Stimulated activated CD8-positive, alpha-beta memory T cell treated with anti-CD3 and anti-CD28 coated beads, Interleukin-12 subunit alpha, Interleukin-12 subunit beta, amount 100 ng/mL, for 24 hours (primary cell): ENCODE measurements around the gene TENM4.

Source experiments
- DNase-seq: peaks from one replicate; pipeline ENCODE4 v3.0.0-alpha.2; 2020; ENCODE audit errors: extremely low read depth

Gene TENM4

DNA sequence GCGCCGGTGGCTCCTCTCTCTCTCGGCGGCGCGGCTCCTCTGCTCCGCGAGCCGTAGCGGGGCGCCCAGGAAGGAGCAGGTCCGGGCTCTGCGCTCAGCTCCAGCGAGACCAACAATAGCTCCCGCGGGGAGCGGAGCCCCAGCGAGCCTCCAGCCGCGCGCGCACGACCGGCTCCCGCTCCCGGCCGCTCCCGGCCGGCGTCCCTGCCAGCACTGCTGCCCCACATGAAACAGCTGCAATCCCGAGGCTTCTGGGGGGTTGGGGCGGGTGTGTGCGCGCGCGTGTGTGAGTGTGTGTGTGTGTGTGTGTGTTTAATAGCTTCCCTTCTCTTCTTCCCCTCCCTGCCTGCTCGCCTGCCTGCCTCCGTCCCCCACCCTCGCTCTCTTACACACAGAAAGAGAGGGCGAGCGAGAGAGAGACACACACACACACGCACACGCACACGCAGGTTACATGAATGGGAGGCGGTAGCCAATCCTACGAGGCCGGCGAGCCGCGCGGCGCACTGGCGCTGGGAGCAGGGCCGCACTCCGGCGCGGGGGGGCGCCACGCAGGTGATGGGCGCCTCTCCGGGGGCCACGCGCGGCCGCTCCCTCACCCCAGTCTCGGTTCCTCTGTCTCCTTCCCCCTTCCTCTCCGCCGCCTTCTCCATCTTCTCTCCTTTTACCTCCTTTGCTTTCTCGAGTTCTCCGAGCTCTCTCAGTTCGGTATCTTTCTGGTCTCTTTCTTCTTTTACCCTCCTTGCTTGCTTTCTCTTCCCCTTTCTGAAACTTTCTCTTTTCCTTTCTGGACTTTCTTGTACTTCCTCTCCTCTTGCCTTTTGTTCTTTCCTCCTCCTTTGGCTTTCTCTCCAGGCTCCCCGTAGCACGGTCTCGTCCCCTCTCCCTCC, at the start of gene TENM4:
Gene TENM4, minus strand, starts transcription at position 460 of the 890 bp plus-strand sequence. CDS start 371,086 bp downstream, outside the sequence.
- no peak for DNase-seq

DNA sequence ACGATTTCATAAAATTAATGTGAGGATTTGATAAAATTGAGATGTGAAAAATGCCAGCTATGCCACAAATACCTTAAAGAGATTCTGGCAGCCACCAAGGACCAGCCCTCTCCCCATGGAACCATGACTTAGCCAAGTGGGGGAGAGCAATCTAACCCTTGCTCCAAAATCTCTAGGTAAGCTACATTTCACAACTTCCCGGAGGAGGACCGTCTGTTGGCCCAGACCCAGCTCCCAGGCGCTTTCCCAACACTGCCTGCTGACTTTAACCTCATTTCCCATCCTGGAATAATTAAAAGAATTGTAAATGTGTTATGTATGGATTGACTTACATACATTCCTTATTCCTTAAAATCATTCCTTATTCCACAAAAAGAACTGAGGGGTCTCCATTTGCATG, 47.5 kb upstream of the TENM4 start:
- DNase-seq, result no peak

DNA sequence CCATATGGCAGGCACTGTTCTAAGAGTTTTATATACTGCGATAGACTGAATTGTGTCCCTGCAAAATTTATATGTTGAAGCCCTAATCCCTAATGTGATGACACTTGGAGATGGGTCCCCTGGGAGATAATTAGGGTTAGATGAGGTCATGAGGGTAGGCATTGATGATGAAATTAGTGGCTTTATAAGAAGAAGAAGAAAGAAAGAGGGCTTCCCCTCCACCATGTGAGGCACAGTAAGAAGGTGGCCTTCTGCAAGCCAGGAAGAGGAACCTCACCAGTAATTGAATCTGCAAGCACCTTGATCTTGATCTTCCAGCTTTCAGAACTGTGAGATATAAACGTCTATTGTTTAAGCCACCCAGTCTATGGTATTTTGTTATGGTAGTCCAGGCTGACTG, 46.6 kb upstream of the TENM4 start:
- no peak for DNase-seq

DNA sequence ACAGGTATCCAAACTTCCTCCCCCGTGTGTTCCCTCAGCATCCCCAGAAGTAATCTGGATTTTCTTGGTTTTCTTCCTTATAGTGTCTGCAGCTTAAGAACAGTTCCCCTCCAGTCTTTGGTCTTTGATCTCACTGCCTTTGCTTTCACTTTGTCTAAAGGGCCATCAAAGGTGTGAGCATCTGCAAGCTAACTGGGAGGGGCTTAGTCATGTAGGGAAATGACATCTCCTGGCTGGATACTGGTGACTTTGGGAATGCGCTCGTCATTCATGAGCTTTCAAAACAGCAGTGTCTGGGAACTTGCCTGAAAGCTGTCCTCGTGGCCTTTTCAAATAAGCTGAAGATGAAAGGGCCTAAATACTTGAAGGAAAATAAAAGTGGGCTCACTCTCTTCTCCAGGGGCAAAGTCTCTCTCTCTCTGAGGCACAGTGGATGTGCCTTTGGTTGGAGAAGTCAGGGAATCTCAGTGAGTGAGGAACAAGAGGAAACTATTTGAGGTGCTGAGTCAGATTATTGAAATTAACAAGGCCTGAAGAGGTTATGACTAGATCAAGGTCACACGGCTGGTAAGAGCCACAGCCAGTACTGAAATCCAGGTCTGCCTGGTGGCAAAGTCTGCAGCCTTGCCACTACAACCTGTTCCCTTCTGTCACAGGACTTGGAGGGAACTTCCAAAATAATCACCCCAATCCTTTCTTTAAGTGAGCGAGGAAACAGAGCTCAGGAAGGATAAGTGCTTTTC, 45.6 kb upstream of the TENM4 start:
- DNase-seq, result no peak

DNA sequence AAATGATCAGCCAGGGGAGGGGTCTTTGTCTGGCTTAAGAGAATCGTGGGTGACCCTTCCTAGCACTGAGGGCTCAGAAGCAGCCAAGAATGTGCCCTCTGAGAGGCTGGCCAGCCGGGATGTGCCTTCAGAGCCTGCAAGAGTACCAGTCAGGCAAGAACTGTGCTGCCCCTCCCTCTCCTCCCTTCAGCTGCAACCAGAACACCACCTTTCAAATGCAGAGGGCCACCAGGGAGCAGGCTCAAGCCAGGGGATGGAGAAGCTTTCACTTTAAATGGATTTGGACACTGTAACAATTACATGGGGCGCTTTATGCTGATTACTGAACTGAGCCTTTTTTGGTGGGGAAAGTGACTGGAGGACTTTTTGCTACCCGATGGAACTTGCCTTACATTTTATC, 44.9 kb upstream of the TENM4 start:
- DNase-seq, result no peak

DNA sequence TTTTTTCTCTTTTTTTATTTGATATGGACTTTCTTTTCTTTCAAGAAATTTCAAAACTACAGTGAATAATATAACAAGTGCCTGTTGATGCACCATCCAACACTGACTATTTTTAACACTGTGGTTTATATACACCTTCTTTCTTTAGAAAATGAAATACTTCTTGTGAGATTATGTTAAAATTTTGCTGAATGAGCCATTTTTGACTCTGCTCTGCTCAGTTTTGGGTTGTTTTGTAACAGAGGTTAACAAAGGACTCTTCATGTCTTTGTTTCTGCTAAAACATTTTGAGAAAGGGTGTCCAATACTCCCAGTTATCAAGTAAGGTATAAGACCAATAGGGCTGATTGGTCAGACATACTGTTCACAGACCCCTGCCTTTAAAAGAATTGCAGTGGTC, 44.0 kb upstream of the TENM4 start:
- DNase-seq, result no peak

DNA sequence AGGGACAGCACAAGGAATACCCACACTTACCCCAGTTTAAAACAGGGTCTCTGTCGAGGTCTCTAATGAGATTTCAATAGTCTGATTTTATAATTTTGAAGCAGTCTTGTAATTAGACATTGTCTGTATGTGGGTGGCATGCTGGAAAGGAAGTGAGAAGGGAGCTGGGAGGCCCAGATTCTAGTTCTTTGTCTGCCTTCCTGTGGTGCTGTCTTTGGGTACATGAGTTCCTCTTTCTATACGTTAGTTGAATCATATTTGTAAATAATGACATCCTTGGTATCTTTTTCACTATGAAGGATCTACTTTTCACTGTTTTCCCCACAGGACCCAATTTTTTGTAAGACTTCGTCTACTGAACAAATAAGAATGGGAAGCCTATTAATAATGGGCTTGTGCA, 42.0 kb upstream of the TENM4 start:
- no peak for DNase-seq

DNA sequence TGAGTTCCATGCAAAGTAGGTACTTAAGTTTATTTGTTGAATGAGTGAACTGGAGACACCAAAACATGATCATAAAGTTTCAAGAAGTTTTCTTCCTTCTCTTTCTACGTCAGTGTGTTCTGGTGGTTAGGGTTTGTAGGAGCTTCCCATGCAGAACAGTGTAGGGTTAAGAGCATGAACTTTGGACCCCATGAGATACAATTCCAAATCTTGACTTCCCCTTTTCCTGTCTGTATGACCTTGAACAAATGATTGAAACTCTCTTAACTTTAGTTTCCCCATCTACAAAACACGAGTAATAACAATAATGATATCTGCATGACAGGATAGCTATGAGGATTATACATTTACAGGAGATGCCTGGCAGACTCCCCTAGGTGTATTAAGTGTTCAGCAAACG, 41.0 kb upstream of the TENM4 start:
- no peak for DNase-seq

DNA sequence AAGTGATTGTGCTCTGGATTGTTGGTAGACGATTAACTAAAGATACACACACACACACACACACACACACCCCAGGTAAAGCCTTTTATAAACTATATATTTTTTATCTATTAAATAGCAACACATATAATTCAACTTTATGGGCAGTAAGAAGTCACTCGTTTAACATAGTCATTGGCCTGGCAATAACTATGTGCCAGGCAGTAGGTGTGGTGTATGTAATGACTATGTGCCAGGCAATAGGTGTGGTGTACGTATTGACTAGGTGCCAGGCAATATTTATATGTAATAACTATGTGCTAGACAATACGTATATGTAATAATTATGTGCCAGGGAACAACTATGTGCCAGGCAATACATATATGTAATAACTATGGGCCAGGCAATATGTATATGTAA, 40.0 kb upstream of the TENM4 start:
- DNase-seq, result no peak

DNA sequence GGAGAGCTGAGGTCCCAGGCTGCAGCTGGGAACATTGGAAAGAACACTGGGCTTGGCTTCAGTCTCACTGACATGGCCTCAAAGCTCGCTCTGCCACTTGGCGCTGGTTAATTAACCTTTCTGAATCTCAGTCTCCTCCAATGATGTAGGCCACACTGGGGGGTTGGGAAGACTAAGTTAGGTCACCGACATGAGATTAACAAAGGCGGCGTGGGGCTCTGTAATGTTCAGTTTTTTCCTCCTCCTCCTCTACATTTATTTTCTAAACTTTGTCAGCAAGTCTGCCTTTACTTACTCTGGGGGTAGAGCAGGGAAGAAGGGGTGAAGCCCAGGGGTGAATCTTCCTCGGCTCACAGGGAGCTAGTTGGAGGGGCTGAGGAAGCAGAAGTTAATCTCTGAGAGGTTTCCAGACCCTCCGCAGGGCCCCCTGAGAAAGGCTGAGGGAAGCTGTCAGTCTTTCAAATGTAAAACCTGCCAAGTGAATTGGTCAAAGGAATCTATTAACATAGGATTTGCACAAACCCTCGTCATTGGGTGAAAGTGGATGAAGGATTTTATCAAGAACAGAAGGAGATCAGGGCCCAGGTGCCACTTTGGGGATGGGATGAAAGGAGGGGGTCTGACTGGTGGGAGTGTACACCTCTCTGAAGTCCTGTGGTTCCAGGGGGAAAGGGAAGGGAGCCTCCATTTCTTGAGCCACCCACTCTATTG, 32.1 kb upstream of the TENM4 start:
- DNase-seq, result no peak

DNA sequence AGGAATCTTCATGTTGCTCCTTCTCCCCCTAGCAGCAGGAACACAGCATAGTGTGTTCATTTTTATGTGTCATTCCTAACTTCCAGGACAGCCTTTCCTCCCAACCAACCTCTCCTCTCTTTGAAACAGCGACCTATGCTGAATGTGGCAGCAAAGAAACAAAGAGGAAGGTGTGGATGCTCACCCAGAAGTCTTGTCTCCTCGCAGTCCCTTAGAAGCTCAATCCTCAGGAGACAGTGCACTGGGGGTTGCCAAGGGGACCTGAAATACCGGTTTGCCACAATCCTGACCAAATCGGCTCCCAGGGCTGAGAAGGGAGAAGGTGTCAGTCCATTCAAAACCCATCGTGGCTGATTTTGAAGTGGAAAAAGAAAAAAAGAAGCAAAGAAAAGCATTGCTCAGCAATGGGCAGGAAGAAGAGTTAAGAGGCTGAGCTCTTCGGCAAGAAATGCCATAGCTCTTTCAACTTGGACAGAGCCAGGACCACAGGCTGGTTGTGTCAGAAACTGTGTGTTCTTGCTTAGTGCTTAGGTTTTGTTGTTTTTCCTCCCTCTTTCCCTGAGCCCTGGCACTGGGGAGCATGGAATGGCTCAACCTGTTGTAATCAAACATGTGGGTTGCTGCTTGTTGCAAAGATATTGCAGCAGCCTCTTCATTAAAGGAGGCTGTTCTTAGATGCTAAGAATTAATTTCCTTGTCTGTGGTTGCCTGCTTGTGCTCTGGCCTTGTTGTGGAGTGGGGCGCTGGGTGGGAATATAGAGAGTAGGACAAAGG, 30.4 kb upstream of the TENM4 start:
- no peak for DNase-seq

DNA sequence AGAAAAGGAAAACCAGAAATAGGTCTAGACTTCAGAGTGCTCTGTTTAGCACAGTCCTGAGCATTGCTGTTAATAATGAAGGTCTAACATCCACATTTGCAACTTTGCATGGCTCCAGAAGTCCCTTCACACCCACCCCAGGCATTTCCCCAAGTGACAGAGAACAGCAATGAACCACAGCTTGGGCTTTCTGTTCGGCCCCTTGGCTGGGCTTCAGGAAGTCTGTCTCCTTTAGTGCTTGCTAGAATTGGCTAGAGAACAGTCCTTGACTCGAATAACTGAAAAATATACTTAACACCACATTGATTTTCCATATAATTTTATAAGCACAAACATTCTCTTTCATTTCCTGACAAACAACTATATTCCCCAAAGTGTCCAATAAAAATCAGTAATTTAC, 29.3 kb upstream of the TENM4 start:
- DNase-seq, result no peak

DNA sequence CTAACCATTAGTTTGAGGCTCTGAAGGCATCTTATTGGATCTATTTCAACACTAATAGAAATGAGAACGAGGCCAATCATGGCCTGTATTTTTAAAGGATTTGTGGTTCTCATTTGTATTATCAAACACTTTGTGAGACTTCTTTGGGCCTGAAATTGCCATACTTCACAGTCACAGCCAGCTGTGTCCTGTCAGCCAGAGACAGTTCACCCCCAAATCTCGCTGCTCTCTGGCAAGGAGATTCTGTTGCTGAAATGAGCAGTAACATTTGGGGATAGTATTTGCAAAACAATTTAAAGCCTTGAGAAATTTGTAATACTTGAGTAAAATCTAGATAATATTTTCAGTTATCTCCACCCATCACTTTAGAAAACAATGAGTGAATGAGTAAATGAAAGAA, 26.9 kb upstream of the TENM4 start:
- DNase-seq, result no peak

DNA sequence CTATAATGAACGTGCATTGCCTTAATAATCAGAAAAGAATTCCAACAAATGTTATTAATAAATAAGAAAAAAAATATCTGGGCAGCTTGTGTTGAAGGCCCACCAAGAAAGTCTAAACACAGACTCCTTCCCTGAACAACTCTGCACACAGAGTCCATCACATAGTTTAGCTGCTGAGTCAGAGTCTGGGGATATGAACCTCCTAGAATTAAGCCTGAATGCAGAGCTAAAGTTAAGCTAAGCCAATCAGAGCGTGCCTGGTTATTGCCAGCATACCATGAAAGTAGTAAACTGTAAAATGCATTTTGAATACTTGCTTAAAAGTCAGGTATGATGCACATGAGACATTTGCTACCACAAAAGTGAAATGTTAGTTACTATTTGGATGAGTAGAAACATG, 25.6 kb upstream of the TENM4 start:
- no peak for DNase-seq

DNA sequence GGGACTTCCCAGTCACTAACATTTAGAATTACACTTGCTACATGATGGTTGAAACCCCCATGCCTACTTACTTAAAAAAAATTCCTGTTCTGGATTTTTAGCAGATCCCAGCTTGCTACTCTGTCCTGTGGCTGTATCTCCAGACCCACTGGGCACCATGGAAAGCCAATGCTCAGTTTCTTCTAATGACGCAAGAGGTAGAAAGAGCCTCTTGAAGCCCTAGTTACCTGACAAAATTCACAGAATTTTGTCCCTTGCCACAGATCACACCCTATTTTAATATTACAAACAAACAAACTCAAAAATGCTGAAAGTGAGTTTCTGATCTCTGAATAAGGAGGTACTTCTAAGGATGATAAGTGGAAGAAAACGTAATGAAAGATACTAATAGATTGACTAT, 24.3 kb upstream of the TENM4 start:
- DNase-seq, result no peak

DNA sequence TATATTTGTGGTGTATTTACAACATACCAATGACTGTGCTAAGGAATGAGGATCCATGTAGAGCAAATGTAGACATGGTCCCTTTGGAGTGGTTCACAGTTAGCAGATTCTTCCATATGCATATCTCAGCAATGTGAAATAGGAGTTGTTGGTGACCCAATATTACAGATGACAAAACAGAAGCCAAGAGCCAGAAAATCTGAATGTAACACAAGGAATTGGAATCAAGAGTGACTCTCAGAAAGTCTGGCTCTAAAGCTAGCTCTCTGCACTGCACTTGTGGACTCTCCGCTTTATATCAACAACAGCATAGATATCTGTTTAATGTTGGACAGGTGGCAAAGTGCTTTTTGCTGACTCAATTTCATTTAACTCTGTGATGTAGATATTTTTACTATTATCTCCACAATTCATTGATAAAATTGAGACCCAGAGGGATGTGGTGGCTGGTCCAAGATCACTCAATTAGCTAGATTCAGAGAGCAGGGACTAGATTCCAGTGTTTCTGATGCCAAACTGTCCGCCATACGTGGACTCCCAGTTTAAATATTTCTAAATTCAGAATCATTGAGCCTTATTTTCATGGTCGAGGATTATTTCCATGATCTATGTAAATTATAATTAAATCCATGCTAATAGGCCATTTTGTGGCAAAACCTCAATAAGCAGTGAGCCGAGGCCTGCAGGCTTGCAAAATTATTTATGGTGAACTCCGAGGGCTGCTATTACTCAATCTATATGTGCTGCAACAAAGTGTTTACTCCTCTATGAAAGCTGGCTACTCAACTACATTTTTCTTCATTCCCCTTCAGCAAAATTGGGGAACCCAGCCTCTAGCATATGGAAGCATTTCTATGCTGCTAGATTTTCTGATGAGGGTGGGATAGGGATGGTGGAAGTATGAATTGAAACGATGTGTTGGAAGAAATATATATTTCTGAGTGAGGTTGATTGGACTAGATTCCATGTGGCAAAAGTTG, 21.1 kb upstream of the TENM4 start:
- DNase-seq, result no peak

DNA sequence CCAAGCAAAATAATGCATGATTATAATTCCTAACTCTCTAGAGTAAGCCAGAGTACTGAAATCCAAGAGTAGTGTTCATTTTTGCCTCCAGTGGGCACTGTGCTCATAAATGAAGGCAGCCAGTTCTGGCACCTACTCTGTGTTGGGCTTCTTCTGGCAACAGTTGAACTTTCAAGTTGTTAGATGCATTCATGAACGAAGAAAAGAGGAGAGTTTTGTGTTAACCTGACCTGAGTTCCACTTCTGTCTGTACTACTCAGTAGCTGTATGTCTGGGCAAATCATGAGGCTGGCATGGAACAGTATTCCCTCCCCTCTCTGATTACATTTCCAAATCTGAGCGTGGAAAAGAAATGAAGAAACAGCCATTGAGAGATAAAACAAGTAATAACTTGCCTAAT, 20.3 kb upstream of the TENM4 start:
- no peak for DNase-seq

DNA sequence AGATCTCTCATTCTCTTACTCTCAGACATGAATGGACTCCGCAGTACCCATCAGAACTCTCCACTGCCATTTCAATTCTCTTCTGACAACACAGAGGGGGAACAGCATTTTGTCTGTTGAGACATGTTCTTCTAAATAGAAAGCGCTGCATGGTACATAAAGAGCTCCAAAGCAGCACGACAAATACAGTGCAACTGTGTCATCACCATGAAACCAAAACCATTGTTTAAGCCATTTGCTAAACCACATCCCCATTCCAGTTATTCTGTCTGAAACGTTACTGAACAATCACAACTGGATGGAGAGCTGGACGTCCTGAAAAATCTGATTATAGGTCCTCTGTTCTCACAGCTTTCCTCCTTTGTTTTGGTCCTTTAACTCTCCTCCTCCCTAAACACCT, 17.9 kb upstream of the TENM4 start:
- DNase-seq, result no peak

DNA sequence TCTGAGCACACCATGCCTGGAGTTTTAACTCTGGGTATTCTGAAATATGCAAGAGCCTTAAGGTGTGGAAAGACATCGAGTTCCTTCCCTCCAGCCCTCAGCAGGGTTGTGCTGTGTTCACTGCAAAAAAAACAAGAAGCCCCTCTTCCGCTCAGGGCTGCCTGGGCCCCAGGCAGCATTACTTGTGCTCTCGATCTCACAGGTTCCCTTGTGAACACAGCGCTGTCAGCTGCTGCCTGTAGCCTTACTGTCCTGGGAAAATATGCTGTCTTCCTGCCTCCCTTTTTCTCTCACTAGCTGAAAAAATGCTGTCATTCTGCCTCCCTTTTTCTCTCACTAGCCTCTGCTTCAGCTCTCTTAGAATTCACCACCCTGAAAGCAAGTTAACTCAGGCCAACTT, 15.7 kb upstream of the TENM4 start:
- DNase-seq, result no peak

DNA sequence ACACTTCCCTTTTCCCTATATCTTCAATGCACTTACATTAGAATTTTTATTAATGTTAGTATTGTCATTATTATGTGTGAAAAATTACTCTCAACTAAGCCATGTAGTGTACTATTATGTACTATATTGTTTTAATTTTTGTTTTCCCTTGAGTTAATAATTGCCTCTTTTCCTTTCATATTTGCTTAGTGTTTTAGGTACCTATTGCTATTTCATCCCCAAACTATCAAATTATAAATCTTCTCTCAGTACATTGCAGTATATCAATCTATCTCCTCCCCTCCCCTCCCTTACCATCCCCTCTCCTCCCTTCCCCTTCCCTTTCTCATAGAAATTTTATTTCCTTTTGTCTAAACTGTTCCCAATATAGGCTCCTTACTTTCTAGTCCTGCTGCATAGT, 12.8 kb upstream of the TENM4 start:
- DNase-seq, result no peak

DNA sequence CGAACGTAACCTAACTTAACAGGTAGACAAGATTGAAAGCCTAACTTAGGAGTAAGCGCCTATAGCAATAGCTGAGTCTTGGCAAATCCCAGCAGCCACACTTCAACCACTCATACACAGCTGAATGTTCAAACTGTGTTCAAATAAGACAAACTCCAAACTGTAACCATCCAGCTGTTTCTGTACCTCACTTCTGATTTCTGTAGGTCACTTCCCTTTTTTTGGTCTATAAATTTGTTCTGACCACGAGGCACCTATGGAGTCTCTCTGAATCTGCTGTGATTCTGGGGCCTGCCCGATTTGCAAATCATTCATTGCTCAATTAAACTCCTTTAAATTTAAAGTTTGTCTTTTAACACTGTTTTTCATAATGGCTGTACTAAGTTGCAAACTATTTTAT, 8.2 kb upstream of the TENM4 start:
- no peak for DNase-seq
